ENCODE data around the gene UTP11. TPM values are rescaled to one million over a fixed set of nuclear protein-coding genes. Genes with fewer than 3 reads are reported as not detected.
"Not testable (repeated sequence)": the region's sequence is repeated elsewhere in the genome, so short reads cannot be mapped to it uniquely, and the experiment has no call there.

UTP11 gene
- total and polyA plus RNA-seq, 9 donors = 17.4 to 38.5 (median 29.7) TPM

DNA sequence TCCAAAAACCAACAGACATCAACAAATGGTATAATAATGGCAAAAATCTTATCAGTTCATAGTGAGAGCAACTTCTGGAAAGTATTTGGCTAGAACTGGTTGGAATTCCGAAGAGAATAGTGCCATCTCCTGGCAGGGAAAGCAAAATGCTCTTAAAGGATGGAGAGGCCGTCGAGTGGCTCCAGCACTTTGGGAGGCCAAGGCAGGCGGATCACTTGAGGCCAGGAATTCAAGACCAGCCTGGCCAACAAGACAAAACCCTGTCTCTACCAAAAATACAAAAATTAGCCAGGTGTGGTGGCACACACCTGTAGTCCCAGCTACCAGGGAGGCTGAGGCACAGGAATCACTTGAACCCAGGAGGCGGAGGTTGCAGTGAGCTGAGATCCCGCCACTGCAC is 37.5 kb upstream of the UTP11 start:
- H3K4me3 ChIP-seq; H3K9me3 ChIP-seq; H3K36me3 ChIP-seq; DNase-seq; H3K27ac ChIP-seq; H3K27me3 ChIP-seq; H3K4me1 ChIP-seq (ENCODE audit: insufficient read depth): not testable (repeated sequence)
- 50 to 58% (median 54%) methylated on average over 6 of the region's 6 CpGs for WGBS, 3 donors
- intact Hi-C loops (cut with DNase I) = loop anchor here in 1 of 4 donors (10.0 kb wide), 1 partner anchor 90 kb away; no protein-coding TSS in a partner anchor
- peak in 2 of 3 donors; percentile 20 to 22 for TF ChIP-seq CTCF (IDR thresholded peaks at IDR 0.05)

DNA sequence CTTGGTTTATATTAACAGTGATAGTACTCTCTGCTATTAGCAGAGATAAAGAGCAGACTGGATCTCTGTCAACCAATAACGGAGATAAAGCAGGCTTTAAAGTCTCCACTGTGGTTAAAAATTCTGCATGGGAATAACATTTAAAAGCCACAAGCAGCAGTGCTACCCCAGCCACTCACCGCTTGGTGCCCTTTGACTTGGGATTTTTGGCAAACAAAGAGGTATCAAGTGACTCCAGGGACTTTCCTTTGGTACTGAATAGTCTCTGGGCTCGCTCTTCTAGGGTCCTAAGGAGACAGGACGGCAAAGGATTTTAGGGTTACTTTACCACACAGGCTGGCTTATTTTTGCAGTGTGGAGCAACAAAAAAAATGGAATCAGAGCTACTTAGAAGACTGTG is 34.0 kb upstream of the UTP11 start:
- intact Hi-C loops (cut with DNase I) = loop anchor here in 1 of 4 donors (10.0 kb wide), 1 partner anchor 94 kb away; no protein-coding TSS in a partner anchor
- TF ChIP-seq POLR2A (IDR thresholded peaks at IDR 0.05) = no peak
- no peak for TF ChIP-seq EP300 (IDR thresholded peaks at IDR 0.05)
- no peak for TF ChIP-seq CTCF (IDR thresholded peaks at IDR 0.05)
- Histone ChIP-seq H3K36me3 (peaks cover 2% of the 10 kb centered on the region), H3K9me3 (no peaks in the 10 kb centered on the region), H3K27ac (no peak overlapping the region), H3K4me1 (ENCODE audit: insufficient read depth) (no peaks in the 10 kb centered on the region), H3K27me3 (no peaks in the 10 kb centered on the region), H3K4me3 (no peak overlapping the region)
- no peak for DNase-seq
- 86 to 94% (median 86%) methylated on average over 4 of the region's 4 CpGs for WGBS, 3 donors

GRCh38 chr1:37983546-37983945 is 29.0 kb upstream of the UTP11 start:
- H3K36me3 ChIP-seq = no peaks in the 10 kb centered on the region
- 90 to 94% (median 93%) methylated on average over 2 of the region's 2 CpGs for WGBS, 3 donors
- DNase-seq = no peak
- intact Hi-C loops (cut with DNase I) = no loop called here
- no peaks in the 10 kb centered on the region for H3K27me3 ChIP-seq
- no peaks in the 10 kb centered on the region for H3K9me3 ChIP-seq
- H3K27ac ChIP-seq = no peak overlapping the region
- no peaks in the 10 kb centered on the region for H3K4me1 ChIP-seq (ENCODE audit: insufficient read depth)
- TF ChIP-seq POLR2A (IDR thresholded peaks at IDR 0.05) = no peak
- TF ChIP-seq EP300 (IDR thresholded peaks at IDR 0.05) = no peak
- TF ChIP-seq CTCF (IDR thresholded peaks at IDR 0.05) = no peak
- H3K4me3 ChIP-seq = no peak overlapping the region

DNA sequence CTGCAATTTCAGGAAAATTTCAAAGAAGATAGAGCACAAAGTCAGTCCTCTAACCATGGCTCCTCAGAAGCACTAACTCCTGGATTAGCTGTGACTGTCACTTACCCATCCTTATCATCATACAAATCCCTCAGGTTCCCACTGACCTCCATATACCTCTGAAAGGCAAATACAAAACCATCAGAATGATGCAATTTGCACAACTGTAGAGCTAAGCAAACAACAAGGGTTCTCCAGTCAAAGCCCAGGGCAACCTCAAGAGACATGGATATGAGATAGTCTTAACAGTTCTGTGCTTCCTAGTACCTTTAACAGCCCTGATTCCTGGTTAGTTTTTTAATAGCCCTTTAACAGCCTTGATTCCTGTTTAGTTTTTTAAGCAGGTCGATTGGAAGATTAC is 24.9 kb upstream of the UTP11 start:
- no peaks in the 10 kb centered on the region for H3K36me3 ChIP-seq

More for the DNA sequence above, 24.9 kb upstream of the UTP11 start:
- H3K27ac ChIP-seq = no peak overlapping the region
- intact Hi-C loops (cut with DNase I) = loop anchor here in 1 of 4 donors (5.0 kb wide), 1 partner anchor 40 kb away; no protein-coding TSS in a partner anchor
- no peak for TF ChIP-seq POLR2A (IDR thresholded peaks at IDR 0.05)
- no peak for TF ChIP-seq CTCF (IDR thresholded peaks at IDR 0.05)
- no peak for TF ChIP-seq EP300 (IDR thresholded peaks at IDR 0.05)
- 43 to 54% (median 53%) methylated on average over 1 of the region's 1 CpG for WGBS, 3 donors
- H3K4me1 ChIP-seq (ENCODE audit: insufficient read depth) = peaks cover 3% of the 10 kb centered on the region
- H3K9me3 ChIP-seq = no peaks in the 10 kb centered on the region
- H3K27me3 ChIP-seq = no peaks in the 10 kb centered on the region
- no peak for DNase-seq
- H3K4me3 ChIP-seq = no peak overlapping the region
